HG02642 (cell line): ENCODE results near the gene FAS.
"Not testable (repeated sequence)": the region's sequence is repeated elsewhere in the genome, so short reads cannot be mapped to it uniquely, and the experiment has no call there.

Experiments used
- ATAC-seq: cut with Tn5 transposase; IDR thresholded peaks from one replicate; pipeline ENCODE4 v1.9.1; 2021; ENCODE audit warnings: mild to moderate bottlenecking; ENCODE audit not compliant: unreplicated experiment, poor library complexity

The FAS gene

DNA sequence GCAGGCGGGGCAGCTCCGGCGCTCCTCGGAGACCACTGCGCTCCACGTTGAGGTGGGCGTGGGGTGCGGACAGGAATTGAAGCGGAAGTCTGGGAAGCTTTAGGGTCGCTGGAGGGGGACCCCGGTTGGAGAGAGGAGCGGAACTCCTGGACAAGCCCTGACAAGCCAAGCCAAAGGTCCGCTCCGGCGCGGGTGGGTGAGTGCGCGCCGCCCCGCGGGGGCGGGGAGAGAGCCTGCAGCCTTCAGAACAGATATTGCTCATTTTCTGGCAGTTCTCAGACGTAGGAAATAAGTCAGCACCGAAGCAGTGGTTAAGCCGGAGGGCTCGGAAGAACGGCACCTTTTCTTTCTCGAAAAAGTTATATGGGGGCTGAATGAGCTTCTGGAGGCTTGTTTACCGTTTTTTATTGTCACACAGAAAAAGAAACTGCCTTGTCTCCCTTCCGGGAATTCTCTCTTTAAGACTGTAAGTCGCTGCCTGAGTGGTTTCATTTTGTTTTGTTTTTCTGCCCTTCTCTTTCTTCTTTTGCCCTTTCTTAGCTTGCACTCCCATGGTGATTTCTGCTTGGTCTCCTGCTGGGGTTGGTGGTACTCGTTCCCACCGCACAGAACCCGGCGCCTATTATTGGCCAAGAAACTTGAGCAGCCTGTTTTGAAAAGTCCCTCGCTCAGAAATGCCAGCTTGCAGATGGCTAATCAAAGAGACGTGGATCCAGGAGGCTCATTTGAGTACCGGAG is 732 bp downstream of the FAS start:
- ATAC-seq: peak; percentile 53

DNA sequence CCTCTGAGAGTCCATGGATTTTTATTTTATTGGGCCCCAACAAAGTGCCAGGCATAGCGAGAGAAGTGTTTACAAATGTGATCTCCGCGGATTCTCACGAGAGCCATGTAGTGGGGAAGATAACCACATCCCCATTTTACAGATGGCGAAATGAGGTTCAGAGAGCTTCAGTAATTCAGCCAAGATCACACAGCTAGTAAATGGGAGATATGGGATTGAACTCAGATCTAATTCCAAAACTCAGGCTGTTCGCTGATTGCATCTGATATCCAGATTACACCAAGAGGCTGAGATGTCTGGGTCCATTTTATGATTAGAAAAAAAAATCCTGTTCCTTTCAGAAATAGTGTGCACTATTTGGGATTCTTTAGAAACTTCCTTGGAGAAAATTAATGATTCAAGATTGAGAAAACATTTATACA is 1.3 kb downstream of the FAS start:
- ATAC-seq: no peak

DNA sequence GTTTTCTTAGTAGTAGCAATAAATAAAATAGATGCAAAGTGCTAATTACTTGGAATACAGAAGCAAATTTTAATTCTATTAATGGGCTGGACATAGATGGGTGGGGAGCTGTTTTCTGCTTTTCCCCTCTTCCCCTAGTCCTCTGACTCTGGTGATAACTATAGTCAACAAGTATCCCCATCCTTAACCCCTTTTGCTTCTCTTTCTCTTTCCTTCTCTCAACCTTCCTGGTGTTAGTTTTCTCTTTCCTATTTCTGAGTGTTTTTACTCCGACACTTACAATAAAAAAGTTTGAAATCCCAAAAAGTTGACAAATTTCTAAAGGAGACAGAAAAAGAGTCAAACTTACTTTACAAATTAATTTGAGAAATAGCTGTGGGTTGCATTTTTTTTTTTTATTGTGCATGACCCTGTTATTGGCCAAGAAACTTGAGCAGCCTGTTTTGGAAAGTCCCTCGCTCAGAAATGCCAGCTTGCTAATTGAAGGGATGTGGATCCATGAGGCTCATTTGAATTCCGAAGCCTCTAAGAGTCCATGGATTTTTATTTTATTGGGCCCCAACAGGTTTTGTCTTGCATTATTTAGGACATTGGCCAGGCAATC is 2.4 kb downstream of the FAS start:
- ATAC-seq: no peak

DNA sequence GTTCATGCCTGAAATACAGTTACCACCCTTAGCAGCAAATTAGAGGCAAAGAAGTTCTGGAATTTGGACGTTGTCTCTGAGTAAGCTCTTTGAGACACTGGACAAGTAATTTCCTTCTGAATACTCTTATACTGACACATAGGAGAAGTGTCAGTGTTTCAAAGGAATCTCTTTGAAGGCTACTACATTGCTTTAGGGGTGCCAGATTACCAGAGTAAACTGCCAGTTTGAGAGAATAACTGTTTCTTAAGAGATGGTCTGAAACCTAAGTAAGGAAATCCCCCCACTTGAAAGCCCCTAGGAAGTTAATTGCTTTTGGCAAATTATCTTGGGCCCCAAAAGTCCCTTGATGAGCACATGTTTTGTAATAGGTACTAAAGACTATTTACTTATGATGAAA is 3.4 kb downstream of the FAS start:
- ATAC-seq: no peak

DNA sequence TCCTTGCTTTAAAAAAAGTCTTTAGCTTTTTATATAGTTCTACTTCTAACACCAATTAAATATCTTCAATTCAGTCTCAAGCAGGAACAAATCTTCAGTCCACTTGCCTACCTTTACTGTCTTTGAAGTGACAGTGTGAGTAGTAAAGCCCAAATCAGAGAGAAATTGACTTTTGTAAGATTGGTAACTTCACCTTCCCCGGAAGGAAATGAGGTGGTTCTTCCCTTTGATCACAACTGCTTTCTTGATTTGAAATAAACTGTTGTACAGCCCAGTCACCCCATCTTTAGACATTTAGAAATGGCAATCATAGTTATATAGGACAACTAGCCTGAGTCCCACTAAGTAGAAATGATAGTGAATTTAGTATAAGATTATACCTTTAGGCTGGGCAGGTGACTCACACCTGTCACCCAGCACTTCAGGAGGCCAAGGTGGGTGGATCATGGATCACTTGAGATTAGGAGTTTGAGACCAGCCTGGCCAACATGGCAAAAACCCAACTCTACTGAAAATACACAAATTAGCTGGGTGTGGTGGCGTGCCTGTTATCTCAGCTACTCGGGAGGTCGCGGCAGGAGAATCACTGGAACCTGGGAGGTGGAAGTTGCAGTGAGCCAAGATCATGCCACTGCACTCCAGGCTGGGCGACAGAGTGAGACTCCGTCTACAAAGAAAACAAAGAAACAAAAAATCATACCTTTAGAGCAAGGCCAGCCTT is 4.7 kb downstream of the FAS start:
- ATAC-seq: no peak

DNA sequence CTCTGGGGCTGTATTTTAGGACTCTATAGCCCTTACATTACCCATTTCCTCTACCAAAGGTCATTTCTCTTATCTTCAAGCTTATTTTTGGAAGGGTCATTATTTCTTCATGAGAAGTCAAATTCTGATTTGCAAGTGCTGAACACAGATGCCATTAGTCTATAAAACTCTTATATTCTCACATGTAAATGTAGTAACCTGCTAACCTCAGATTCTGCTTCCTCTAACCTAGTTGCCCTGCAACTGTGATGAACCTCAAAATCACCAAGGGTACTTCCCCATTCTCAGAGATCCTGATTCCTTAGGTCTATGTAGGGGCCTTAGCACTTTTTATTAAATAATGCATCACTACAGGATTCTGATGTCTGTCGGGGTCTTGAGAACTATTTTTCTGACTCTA is 6.3 kb downstream of the FAS start:
- no peak for ATAC-seq

DNA sequence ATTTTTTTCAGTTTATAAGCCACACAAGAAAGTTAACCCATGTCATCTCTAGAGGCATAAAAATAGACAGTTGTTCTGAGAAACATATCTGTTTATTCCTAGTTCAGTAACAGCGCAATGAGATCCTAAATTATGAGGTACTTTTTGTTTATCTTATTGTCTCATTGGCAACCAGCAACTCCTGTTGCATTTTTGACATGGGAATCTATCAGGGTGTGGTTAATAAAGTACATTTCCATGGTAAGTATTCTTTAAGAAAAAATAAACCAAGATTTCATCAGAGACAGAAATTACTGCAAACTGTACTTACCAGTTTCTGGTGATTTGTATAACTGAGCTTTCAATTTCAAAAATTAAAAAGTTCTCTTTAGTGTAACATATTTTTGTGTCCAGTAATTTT is 9.0 kb downstream of the FAS start:
- ATAC-seq: no peak

DNA sequence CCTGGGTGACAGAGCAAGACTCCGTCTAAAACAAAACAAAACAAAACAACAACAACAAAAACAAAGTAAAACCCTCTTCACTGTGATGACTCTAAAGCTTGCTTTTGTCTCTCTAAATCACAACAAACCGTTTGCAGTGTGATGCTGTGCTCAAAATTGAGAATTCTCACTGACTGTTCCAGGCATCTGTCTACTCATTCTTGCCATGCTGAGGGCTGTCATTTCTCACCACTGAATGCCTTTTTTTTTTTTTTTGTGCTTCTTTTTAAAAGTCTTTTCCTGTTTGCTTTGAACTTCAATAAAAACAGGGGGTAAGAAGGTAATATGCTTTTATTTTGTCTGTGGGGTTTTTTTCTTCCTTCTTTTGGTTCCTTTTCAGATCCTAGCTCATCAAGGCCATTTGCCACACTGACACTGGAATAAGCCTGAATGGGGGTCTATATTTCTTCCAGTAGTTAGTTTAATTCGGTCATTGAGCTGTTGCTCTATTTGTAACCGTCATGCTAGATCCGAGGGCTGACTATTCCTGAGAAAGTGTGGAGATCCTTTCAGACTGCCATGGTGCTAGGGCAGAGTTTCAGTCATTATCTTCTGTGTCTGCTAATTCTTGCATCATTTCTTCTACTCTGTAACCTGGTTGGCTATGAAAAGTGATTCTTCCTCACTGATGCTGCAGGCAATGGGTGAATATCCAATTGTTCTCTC is 10.6 kb downstream of the FAS start:
- no peak for ATAC-seq

DNA sequence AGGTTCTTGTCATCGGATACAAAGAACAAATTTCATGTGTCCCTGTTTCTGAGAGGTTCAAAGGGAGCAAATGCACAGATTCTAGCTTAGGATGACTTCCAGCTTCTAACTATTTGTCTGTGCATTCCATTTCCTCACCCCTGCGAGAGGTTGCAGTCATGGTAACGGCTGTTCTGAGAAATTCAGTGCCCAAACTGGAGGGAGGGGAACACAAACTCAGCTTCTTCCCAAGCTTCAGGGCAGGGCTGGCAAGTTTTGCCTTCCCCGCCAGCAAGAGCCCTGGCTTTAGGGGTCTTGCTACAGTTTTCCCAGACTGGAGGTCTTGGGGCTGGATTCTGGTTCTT is 11.1 kb downstream of the FAS start:
- no peak for ATAC-seq

DNA sequence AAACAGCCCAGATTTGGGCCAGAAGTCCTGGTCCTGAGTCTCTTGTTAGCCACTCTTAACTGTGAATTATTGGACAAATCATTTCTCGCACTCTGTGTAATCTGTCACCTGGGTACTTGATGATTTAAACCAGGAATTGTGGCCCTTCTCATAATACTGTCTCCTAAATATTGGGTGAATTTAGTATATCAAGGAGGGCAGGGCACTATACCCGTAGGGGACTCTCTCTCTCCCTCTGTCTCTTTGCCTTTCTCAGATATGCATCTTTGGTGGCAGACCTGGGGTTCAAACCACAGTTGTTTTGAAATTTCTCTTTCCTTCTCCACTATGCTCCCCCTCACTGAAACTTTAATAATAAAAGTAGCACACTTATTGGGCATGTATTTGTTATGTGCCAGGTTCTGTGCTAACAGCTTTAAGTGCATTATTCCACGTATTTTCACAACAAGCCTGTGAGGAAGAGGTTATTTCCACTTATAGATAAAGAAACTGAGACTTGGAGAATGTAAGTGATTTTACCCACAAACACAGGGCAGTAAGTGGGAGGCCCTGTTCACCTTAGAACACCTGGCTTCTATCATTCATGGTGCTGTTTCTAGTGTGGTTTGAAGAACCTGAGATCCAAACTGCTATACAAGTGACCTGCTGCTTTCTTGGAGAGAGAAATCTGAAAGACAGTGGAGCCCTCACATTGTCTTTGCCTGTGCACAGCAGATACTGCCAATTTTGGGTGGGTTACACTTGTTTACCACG is 11.8 kb downstream of the FAS start:
- ATAC-seq: no peak

DNA sequence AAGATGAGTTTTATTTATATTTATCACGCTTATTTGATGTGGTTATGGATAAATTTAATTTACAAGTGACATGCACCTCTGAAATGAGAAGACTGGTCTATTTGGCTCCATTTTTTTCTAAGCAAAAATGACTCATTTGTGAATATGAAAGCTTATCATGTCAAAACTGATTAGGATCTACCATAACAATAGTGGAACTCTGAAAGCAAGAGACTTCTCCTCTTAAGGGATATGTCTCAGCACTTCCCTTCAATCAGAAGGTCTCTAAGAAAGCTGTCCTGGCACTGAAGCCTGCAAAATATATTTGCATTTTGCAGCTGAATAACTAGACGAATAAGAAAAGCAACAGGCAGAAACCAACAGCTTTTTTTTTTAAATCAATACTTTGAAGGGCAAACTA is 12.7 kb downstream of the FAS start:
- ATAC-seq: no peak

DNA sequence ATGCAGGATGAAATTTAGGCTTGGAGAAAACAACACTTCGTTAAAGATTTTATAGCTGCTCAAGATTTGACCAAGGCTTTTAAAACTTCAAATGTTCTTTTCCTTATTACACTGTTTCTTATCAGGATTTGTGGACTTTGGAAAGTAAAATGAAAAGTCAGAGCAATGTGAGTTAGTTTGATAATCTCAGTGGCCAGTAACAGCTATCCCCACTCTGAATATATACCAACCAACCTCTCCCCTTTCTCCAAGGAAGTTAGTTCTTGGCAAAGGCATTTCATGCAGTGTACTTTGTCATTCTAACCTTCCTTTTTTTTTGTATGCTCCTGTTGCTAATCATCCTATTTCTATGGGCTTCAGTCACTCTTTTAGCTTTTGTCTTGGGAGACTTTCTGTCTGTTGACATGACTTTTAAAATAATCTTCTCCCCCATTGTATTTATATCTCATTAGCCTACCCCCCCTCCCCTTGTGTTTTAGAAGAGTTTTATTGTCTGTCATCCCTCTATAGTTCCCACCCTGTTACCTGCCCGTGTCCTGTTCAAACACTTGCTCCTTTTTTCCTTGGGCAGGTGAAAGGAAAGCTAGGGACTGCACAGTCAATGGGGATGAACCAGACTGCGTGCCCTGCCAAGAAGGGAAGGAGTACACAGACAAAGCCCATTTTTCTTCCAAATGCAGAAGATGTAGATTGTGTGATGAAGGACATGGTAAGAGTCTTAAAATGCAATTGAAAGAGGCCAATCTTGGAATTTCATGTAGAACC is 16.7 kb downstream of the FAS start:
- no peak for ATAC-seq

DNA sequence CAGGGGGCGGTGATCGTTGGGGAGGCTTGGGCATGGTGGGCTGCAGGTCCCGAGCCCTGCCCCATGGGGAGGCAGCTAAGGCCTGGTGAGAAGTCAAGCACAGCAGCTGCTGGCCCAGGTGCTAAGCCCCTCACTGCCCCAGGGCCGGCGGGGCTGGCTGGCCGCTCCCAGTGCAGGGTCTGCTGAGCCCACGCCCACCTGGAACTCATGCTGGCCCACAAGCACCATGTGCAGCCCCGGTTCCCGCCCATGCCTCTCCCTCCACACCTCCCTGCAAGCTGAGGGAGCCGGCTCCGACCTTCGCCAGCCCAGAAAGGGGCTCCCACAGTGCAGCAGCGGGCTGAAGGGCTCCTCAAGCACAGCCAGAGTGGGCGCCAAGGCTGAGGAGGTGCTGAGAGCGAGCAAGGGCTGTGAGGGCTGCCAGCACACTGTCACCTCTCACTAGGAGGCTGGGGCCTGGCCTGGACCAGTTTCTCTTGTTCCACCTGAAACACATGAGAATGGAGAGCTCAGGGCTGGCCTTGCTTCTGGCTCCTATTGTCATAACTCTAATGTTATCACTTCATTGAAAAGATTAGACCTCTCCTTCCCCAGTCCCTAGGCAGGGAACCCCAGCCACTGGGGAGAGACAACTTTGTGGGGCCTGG is 28.2 kb downstream of the FAS start:
- not testable (repeated sequence) for ATAC-seq

DNA sequence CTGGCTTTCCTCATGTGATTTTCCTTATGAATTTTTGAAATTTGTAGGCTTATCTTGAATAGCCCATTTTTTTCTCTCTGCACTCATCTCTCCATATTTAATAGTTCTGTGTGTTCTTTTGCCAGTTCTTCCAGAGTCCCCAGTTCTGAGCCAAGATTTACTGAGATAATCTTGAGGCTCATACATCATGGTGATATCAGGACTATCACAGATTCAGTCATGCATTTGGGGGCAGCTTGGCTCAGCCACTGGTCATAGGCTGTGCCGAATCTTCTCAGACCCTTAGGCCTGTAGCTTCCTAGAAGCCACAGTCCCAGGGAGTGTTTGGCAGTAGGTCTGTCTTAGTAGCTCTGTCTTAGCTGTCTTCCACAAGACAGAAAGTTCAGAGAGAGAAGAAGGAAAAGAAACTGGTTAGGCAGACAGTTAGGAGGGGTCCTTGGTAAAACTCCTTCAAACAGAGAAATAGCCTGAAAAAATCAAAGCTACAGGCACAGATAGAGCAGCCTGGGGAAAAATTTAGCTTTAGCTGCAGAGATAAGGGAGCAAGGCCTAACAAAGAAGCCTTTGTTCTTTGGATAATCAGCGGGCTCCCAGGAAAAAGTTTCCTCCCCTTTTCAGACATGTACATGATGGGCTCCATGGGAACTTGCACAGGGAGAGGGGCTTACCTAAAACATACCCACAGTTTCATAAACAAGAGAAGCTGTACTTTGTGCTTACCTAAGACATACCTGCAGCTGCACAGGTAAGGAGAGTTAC is 29.1 kb downstream of the FAS start:
- no peak for ATAC-seq

DNA sequence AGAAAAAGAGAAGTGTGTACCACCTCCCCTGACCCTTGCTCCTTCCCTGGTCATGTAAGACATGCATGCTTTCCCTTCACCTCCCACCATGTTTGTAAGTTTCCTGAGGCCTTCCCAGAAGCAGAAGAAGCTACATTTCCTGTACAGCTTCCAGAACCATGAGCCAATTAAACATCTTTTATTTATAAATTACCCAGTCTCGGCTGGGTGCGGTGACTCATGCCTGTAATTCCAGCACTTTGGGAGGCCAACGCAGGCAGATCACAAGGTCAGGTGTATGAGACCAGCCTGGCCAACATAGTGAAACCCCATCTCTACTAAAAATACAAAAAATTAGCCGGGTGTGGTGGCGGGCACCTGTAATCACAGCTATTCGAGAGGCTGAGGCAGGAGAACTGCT is 30.9 kb downstream of the FAS start:
- ATAC-seq: not testable (repeated sequence)

DNA sequence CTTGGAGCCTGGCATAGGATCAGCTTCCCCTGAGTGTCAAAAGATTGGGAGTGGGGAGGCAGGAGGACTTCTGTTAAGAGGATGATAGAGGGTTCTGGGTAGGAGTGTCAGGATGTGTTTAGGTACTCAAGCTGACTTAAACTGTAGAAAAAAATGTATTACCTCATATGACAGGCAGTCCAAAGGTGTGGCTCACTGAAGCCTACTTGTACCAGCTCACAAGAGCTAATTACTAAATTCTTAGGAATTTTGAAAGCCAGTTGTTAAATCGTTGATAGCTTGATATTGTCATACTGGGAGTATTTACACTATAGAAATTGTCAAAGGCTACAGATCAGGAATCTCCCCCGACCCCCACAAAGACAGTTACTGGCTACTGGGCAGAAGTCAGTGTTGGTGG is 32.1 kb downstream of the FAS start:
- no peak for ATAC-seq

DNA sequence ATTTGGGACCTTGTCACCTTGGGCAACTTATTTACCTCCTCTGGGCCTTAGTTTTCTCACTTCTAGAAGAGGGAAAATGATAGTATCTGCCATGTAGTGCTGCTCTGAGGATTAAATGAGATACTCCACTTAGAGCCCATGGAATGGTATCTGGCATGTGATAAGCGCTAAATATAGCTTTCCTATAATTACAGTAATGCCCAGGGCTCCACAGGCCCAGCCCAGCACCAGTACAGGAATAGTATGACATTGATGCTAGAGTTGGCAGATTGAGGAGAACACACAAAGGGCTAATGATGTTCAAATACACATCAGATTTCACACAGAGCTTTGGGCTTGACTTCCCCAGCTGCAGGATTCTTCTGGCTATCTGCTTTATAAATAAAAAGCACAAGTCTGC is 34.9 kb downstream of the FAS start:
- no peak for ATAC-seq

DNA sequence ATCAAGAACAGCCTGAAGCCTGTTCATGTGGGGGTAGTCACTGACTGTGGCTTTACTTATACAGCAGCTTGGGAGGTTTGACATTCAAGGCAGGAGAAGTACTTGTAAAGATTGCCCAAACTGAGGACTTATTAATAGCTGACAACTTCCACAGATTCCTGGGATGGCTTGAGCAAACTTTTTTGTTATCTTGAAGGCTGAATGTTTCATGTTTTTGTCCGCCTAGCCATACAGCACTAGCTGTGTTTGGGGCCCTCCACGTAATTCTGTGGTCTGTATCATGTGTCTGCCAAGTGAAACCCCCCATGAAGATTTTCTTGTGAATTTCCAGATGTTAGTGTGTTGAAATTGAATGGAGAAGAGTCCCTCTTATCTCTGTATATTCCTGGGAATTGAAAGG is 38.6 kb downstream of the FAS start:
- ATAC-seq: no peak
